Parathyroid adenoma (tissue), 2 donors: ENCODE measurements around the gene ZC3H13.

ENCODE experiments used
- H2AFZ ChIP-seq: fragments of 300-600 bp; sonication (generic); one replicate; pipeline ENCODE4 v1.7.0; 2017; ENCODE audit warnings: antibody characterized with exemption, mild to moderate bottlenecking
- H3K27ac ChIP-seq: fragments of 300-600 bp; sonication (generic); one replicate; pipeline ENCODE4 v1.7.0; 2017
- H3K27me3 ChIP-seq: fragments of 300-600 bp; sonication (generic); one replicate; pipeline ENCODE4 v1.7.0; 2017; ENCODE audit warnings: low read length; ENCODE audit not compliant: control insufficient read depth, insufficient read depth
- H3K36me3 ChIP-seq: fragments of 300-600 bp; sonication (generic); one replicate; pipeline ENCODE4 v1.7.0; 2017; ENCODE audit warnings: low read length; ENCODE audit not compliant: control insufficient read depth, insufficient read depth
- H3K4me1 ChIP-seq: fragments of 300-600 bp; sonication (generic); one replicate; pipeline ENCODE4 v1.7.0; 2017; ENCODE audit warnings: control low read depth
- H3K4me2 ChIP-seq: fragments of 300-600 bp; sonication (generic); one replicate; pipeline ENCODE4 v1.7.0; 2017; ENCODE audit warnings: low read length
- H3K4me3 ChIP-seq: fragments of 300-600 bp; sonication (generic); one replicate; pipeline ENCODE4 v1.7.0; 2017; ENCODE audit warnings: low read depth, low read length
- H3K79me2 ChIP-seq: fragments of 300-600 bp; sonication (generic); one replicate; pipeline ENCODE4 v1.7.0; 2017; ENCODE audit warnings: control low read depth
- H3K9ac ChIP-seq: fragments of 300-600 bp; sonication (generic); one replicate; pipeline ENCODE4 v1.7.0; 2017; ENCODE audit warnings: mild to moderate bottlenecking
- H3K9me3 ChIP-seq: fragments of 300-600 bp; sonication (generic); one replicate; pipeline ENCODE4 v1.7.0; 2017; ENCODE audit warnings: low read length; ENCODE audit not compliant: control insufficient read depth
- CTCF ChIP-seq: fragments of 300-600 bp; sonication (generic); IDR thresholded peaks from one replicate; pipeline ENCODE4 v1.7.0; 2017; ENCODE audit warnings: antibody characterized with exemption, mild to moderate bottlenecking
- donor health status: primary hyperparathyroidism.

The ZC3H13 gene

GRCh38 chr13:46088821-46089562 is 36.4 kb upstream of the ZC3H13 start:
- H3K27me3 ChIP-seq = no peaks in the 10 kb centered on the region
- H3K27ac ChIP-seq = no peak overlapping the region
- H2AFZ ChIP-seq = no peak overlapping the region
- no peak for TF ChIP-seq CTCF
- H3K36me3 ChIP-seq = no peaks in the 10 kb centered on the region
- no peak overlapping the region for H3K9ac ChIP-seq
- H3K79me2 ChIP-seq = no peaks in the 10 kb centered on the region
- H3K4me1 ChIP-seq = no peaks in the 10 kb centered on the region
- no peaks in the 10 kb centered on the region for H3K9me3 ChIP-seq
- no peak overlapping the region for H3K4me3 ChIP-seq
- no peak overlapping the region for H3K4me2 ChIP-seq

GRCh38 chr13:46087481-46087880 is 34.9 kb upstream of the ZC3H13 start:
- no peaks in the 10 kb centered on the region for H3K27me3 ChIP-seq
- H3K27ac ChIP-seq = no peak overlapping the region
- H3K4me3 ChIP-seq = no peak overlapping the region
- H3K9ac ChIP-seq = no peak overlapping the region
- TF ChIP-seq CTCF = no peak
- no peaks in the 10 kb centered on the region for H3K36me3 ChIP-seq
- H3K4me1 ChIP-seq = no peaks in the 10 kb centered on the region
- H3K79me2 ChIP-seq = no peaks in the 10 kb centered on the region
- no peak overlapping the region for H3K4me2 ChIP-seq
- H2AFZ ChIP-seq = no peak overlapping the region
- H3K9me3 ChIP-seq = no peaks in the 10 kb centered on the region

- H2AFZ ChIP-seq = no peak overlapping the region
- no peaks in the 10 kb centered on the region for H3K79me2 ChIP-seq
- no peak overlapping the region for H3K9ac ChIP-seq
- H3K27me3 ChIP-seq = no peaks in the 10 kb centered on the region
- no peak overlapping the region for H3K4me2 ChIP-seq
- H3K9me3 ChIP-seq = no peaks in the 10 kb centered on the region
- H3K36me3 ChIP-seq = no peaks in the 10 kb centered on the region
- no peak overlapping the region for H3K4me3 ChIP-seq
- no peak for TF ChIP-seq CTCF
- H3K4me1 ChIP-seq = no peaks in the 10 kb centered on the region
- no peak overlapping the region for H3K27ac ChIP-seq
These were observed 34.4 kb upstream of the ZC3H13 start for GRCh38 chr13:46086985-46087384.

- no peak overlapping the region for H3K4me2 ChIP-seq
- H3K27me3 ChIP-seq = no peaks in the 10 kb centered on the region
- H3K9me3 ChIP-seq = no peaks in the 10 kb centered on the region
- H3K27ac ChIP-seq = no peak overlapping the region
- H3K4me1 ChIP-seq = no peaks in the 10 kb centered on the region
- H3K4me3 ChIP-seq = no peak overlapping the region
- no peak overlapping the region for H3K9ac ChIP-seq
- no peak overlapping the region for H2AFZ ChIP-seq
- no peak for TF ChIP-seq CTCF
- no peaks in the 10 kb centered on the region for H3K79me2 ChIP-seq
- no peaks in the 10 kb centered on the region for H3K36me3 ChIP-seq
These were observed 33.9 kb upstream of the ZC3H13 start for GRCh38 chr13:46086421-46086922.

- no peaks in the 10 kb centered on the region for H3K79me2 ChIP-seq
- H2AFZ ChIP-seq = no peak overlapping the region
- TF ChIP-seq CTCF = no peak
- H3K9ac ChIP-seq = no peak overlapping the region
- no peak overlapping the region for H3K4me2 ChIP-seq
- no peaks in the 10 kb centered on the region for H3K4me1 ChIP-seq
- H3K27me3 ChIP-seq = no peaks in the 10 kb centered on the region
- H3K4me3 ChIP-seq = no peak overlapping the region
- no peaks in the 10 kb centered on the region for H3K36me3 ChIP-seq
- H3K27ac ChIP-seq = no peak overlapping the region
- no peaks in the 10 kb centered on the region for H3K9me3 ChIP-seq
These were observed 33.2 kb upstream of the ZC3H13 start for GRCh38 chr13:46085737-46086136.
